Measurements from ENCODE around the gene RPN2.

The RPN2 gene

GRCh38 chr20:37265152-37265551, 86.0 kb downstream of the RPN2 start:
- DNase-seq = no peak
- no peak for TF ChIP-seq GATA1 (IDR thresholded peaks at IDR 0.05; ENCODE audit: low read depth, low read length)
- TF ChIP-seq POLR2A (IDR thresholded peaks at IDR 0.05; ENCODE audit: low read length) = no peak

- DNase-seq = no peak
- TF ChIP-seq POLR2A (IDR thresholded peaks at IDR 0.05; ENCODE audit: low read length) (no peak), GATA1 (IDR thresholded peaks at IDR 0.05; ENCODE audit: low read depth, low read length) (no peak)
These were observed 88.0 kb downstream of the RPN2 start for GRCh38 chr20:37266940-37267666.

GRCh38 chr20:37267667-37268313, 88.7 kb downstream of the RPN2 start:
- DNase-seq = no peak
- no peak for TF ChIP-seq GATA1 (IDR thresholded peaks at IDR 0.05; ENCODE audit: low read depth, low read length)

DNA sequence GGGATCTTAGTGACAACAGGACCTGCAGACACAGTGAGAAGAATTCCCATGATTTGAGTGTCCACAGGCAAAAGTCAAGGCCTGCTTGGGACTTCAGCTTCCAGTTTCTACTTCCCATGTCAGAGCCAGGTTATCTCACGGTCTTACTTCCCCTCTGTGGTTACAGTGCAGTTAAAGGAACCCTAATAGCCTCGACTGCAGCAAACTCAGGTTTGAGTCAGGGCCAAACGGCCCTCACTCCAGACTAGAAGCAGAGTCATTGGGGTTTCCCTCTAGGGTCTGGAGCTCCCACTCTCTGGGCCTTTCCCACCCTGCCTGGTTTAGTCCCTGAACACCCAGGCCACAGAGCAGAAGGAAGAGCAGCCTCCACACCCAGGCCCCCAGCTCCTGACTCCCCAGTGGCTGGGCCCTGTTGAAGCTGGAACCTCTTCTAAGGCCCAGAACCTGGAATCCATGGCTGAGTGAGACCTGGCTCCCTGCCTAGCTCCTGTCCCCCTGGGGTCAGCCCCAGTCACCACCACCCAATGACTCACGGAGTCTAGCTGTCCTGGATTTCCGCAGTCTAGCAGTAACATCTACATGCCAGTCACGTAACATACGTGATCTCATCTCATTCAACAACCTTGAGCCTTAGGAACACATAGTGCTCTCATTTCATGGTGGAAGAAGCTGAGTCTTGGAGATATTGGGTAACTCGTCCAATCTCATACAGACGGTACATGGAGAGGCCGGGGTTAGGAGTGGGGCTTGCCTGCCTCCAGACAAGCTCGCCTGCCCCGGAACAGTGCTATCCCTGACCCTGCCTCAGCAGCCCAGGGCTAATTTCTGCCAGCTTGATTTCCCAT, 91.7 kb downstream of the RPN2 start:
- DNase-seq = no peak
- no peak for TF ChIP-seq POLR2A (IDR thresholded peaks at IDR 0.05; ENCODE audit: low read length)
- no peak for TF ChIP-seq GATA1 (IDR thresholded peaks at IDR 0.05; ENCODE audit: low read depth, low read length)

DNA sequence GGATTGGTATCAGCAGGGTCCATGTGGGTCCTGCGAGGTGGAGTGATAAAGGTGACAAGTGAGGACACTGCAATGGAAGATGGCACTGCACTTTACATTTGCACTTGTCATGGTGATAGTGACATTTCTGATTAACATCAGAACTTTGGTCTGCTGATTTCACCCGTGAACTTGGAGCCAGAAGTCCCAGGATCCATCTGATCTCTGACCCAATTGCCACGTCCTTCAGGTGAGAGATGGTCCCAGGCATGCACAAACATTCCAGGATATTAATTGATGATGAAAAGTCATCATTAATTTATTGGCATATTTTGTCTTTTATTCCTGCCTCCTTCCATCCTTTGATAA, 92.3 kb downstream of the RPN2 start:
- DNase-seq = peak in 1 of 2 experiments; percentile 14
- TF ChIP-seq POLR2A (IDR thresholded peaks at IDR 0.05; ENCODE audit: low read length) (no peak), GATA1 (IDR thresholded peaks at IDR 0.05; ENCODE audit: low read depth, low read length) (no peak)

DNA sequence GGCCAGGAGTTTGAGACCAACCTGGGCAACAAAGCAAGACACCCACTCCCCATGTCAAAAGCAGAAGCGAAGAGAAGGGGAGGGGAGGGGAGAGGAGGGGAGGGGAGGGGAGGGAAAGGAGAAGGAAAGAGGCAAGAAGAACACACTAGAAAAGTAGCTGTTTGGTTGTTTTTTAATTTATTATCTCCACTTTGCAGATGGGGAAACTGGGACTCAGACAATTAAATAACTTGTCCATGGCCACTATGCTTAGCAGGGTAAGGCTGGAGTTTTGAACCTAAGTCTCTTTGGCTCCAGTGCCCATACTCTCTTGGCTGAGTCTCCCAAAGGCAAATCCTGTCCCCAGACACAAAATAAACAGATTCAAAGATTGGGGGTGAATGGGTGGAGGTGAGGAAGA, 94.9 kb downstream of the RPN2 start:
- DNase-seq = no peak
- TF ChIP-seq GATA1 (IDR thresholded peaks at IDR 0.05; ENCODE audit: low read depth, low read length) = no peak
- no peak for TF ChIP-seq POLR2A (IDR thresholded peaks at IDR 0.05; ENCODE audit: low read length)

GRCh38 chr20:37274851-37275524, 95.9 kb downstream of the RPN2 start:
- TF ChIP-seq POLR2A (IDR thresholded peaks at IDR 0.05; ENCODE audit: low read length) (no peak), GATA1 (IDR thresholded peaks at IDR 0.05; ENCODE audit: low read depth, low read length) (no peak)
- DNase-seq = no peak

DNA sequence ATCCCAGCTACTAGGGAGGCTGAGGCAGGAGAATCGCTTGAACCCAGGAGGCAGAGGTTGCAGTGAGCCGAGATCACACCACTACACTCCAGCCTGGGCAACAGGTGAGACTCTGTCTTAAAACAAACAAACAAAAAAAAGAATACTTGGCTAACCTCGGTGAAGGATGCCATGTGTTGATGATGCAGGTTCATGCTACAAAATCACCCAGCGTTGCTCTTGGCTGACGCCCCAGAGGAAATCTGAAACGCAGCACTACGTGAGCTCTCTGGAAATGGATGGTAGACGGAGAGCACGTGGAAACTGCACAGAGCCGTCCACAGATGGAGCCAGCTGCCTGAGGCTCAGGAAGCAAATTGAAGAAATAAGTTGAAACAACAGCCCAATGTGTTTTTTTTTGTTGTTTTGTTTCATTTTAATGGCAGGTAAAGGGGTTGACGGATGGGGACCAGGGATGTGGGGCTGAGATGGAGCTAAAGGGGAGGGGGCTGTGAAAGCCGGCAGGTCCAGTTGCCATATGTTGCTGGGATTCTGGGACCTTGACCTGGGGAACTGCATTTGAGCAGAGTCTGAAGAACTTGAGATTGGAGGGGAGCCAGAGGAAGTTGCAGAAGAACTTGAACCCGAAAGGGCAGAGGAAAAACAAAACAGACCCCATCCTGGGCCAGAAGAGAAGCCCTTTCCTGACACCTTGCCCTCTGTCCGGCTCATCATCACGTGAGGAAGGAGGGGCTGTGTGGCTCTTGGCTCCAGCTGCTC, 97.5 kb downstream of the RPN2 start:
- DNase-seq = no peak
- TF ChIP-seq POLR2A (IDR thresholded peaks at IDR 0.05; ENCODE audit: low read length) = no peak
- TF ChIP-seq GATA1 (IDR thresholded peaks at IDR 0.05; ENCODE audit: low read depth, low read length) = no peak

- no peak for DNase-seq
These were observed 98.1 kb downstream of the RPN2 start for GRCh38 chr20:37277253-37277593.

DNA sequence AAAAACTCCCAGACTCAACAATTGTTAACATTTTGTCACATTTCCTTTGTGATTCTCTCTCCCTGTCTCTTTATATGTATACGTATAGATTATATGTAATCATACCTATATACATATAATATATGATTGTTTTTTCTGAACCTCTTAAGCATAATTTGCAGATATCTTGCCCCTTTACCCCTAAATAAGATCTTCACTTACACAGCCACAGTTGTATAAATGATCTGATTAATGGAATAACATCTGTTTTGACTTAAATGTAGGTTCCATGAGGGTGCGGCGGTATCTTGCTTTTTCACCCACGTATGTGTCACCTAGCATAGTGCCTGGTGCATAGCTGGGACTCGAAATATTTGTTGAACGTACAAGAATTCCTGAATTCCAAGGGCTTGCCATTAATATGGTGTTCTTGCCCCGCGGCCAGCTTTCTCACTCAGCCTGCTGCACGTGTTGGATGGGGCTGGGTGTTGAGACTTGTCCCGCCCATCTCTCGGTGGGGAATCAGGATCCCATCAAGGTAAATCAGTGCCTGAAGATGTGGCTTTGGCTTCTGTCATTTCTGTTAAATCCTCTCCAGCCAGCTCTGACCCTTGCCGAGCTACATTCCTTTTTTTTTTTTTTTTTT, 99.9 kb downstream of the RPN2 start:
- no peak for TF ChIP-seq POLR2A (IDR thresholded peaks at IDR 0.05; ENCODE audit: low read length)
- TF ChIP-seq GATA1 (IDR thresholded peaks at IDR 0.05; ENCODE audit: low read depth, low read length) = no peak
- no peak for DNase-seq

More at GRCh38 chr20:37277253-37277593, 98.1 kb downstream of the RPN2 start:
- no peak for TF ChIP-seq POLR2A (IDR thresholded peaks at IDR 0.05; ENCODE audit: low read length)
- no peak for TF ChIP-seq GATA1 (IDR thresholded peaks at IDR 0.05; ENCODE audit: low read depth, low read length)

DNA sequence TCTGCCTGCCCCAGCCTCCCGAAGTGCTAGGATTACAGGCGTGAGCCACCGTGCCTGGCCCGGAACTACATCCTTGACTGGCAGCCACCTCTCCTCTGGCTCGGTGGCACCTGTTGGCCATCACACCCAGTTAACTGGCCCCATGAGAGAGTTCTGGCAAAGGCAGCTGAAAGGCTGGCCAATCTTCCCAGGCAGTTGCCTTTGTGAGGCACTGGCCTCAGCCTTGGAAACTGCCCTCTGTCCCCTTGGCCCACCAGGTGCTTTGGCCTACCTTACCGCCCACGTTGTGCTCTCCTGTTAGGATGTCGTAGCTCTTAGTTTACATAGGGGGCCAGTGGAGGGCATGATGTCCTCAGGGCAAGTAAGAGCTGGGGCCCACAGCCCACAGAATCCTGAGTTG, 100.7 kb downstream of the RPN2 start:
- DNase-seq = no peak
- TF ChIP-seq GATA1 (IDR thresholded peaks at IDR 0.05; ENCODE audit: low read depth, low read length) (no peak), POLR2A (IDR thresholded peaks at IDR 0.05; ENCODE audit: low read length) (no peak)

DNA sequence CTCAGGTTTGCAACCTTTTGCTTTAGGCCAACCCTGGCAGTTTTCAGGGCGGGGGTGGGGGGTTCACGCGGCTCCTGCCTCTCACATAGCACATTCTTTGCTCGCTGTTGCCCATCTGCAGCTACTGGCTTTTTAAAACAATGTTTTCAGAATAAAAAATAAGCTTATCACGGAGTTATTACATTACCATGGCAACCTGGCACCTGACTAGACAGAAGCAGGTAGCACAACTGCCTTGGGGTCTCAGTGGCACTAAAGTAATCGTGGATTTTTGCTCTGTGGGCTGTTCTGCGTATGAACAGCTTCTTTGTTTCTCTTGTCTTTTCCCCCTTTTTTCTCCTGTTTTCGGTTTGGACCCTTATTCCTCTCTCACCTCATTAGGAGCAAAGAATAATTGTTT, 101.3 kb downstream of the RPN2 start:
- no peak for DNase-seq
- TF ChIP-seq POLR2A (IDR thresholded peaks at IDR 0.05; ENCODE audit: low read length) (no peak), GATA1 (IDR thresholded peaks at IDR 0.05; ENCODE audit: low read depth, low read length) (no peak)

DNA sequence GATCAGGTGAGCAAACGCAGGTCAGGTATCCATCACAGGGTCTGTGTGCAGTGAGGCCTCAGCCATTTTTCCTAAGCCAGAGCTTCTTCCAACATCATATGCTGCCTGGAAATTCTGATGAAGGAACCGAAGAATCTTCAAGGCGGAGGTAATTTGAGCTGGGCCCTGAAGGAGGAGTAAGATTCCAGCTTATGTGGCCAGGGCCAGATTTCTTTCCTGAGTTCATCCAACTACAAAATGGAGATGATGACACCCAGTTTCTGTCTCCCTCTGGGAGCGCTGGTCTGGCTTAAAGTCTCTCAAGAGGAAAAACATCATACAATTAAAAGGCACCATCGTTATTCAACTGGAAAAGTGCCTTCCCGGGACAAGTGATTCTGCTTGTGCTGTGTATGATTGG, 103.4 kb downstream of the RPN2 start:
- peak in 1 of 2 experiments; percentile 15 for DNase-seq
- TF ChIP-seq GATA1 (IDR thresholded peaks at IDR 0.05; ENCODE audit: low read depth, low read length) (no peak), POLR2A (IDR thresholded peaks at IDR 0.05; ENCODE audit: low read length) (no peak)

Data from erythroblast (primary cell).